Testis (tissue), 3 donors: ENCODE measurements around the gene ADAM12. TPM values are rescaled to one million over a fixed set of nuclear protein-coding genes. Genes with fewer than 3 reads are reported as not detected.
"Not testable (repeated sequence)": the region's sequence is repeated elsewhere in the genome, so short reads cannot be mapped to it uniquely, and the experiment has no call there.

Source experiments
- DNase-seq: peaks from one replicate; pipeline ENCODE4 v3.0.0-alpha.2; 2019
- H3K27ac ChIP-seq, 2 donors: fragments of 200-600 bp; sonication (generic); one replicate each; pipeline ENCODE4 v1.5.1; 2019
- H3K27me3 ChIP-seq: fragments of 200-600 bp; sonication (generic); one replicate; pipeline ENCODE4 v1.5.1; 2019
- H3K36me3 ChIP-seq: fragments of 200-600 bp; sonication (generic); one replicate; pipeline ENCODE4 v1.5.1; 2017; ENCODE audit warnings: low read depth; ENCODE audit errors: missing control alignments
- H3K4me1 ChIP-seq: fragments of 200-600 bp; sonication (generic); one replicate; pipeline ENCODE4 v1.5.1; 2019
- H3K4me3 ChIP-seq, 2 donors: fragments of 200-600 bp; sonication (generic); one replicate each; pipeline ENCODE4 v1.5.1; 2017 to 2019
- H3K9me3 ChIP-seq: fragments of 200-600 bp; sonication (generic); one replicate; pipeline ENCODE4 v1.5.1; 2017
- POLR2A ChIP-seq: fragments of 450-650 bp; IDR thresholded peaks from one replicate; pipeline ENCODE4 v1.6.1; 2017; ENCODE audit warnings: antibody characterized with exemption, mild to moderate bottlenecking, moderate library complexity
- WGBS, 2 donors: methylation state at CpG; one replicate each; pipeline ENCODE4 v1.1.5; 2018; 5-methylcytosine and 5-hydroxymethylcytosine counted together
- intact Hi-C: fragments of 100-400 bp; cut with DNase I; formaldehyde crosslinking; loops from one replicate; pipeline ENCODE4 v1.15.1; 2023; ENCODE audit warnings: low total_unique reads
- polyA plus RNA-seq: library from polyadenylated mRNA; stranded (reverse); fragments of 350-450 nt; fragmentation: Illumina TruSeq; extraction: RNeasy Lipid Tissue Mini Kit (QIAGEN cat#74804); gene quantifications from one replicate; pipeline ENCODE4 v1.2.3, GENCODE V29; 2014; ENCODE audit warnings: low read depth, low replicate concordance; ENCODE audit not compliant: insufficient read depth
- total RNA-seq, 2 donors: library from RNA; depleted of rRNA; stranded (reverse); fragments of >200 nt; gene quantifications; one replicate each; pipeline ENCODE4 v1.2.3, GENCODE V29; 2016
- TF ChIP-seq, protein P1 (sequence below), 3 experiments: fragments of 450-650 bp in 2 of 3; fragments of 200-600 bp in 1 of 3; sonication (generic) in 1 of 3; IDR thresholded peaks; one replicate each; pipeline ENCODE4 v1.5.1; 2016 to 2019; ENCODE audit warnings: antibody characterized with exemption in 3 of 3, mild to moderate bottlenecking in 2 of 3, moderate library complexity in 1 of 3

Gene ADAM12
- total and polyA plus RNA-seq, 3 donors from 2014 or later: 2.8 to 9.2 (median 6.1) TPM

DNA sequence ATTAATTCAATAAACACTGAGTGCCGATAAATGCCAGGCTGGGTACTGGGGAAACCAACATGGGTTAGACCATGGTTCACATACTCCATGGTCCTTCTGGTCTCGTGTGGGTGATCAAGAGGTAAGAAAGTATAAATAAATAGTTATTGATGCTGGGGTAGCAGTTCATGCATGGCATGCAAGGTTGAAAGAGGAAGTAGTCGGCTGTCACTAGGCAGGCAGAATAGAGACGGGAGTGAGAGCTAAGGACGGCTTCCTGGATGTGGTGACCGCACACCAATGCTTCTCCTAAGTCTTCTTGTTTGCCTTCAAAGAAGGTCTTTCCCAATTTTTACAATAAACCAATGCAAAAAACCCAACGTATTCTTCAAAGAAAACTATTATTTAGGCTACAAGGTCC is 208.6 kb downstream of the ADAM12 start:
- no peaks in the 10 kb centered on the region for H3K9me3 ChIP-seq
- H3K27me3 ChIP-seq: no peaks in the 10 kb centered on the region
- no peaks in the 10 kb centered on the region for H3K36me3 ChIP-seq
- H3K4me3 ChIP-seq: no peak overlapping the region
- TF ChIP-seq, protein P1, sequence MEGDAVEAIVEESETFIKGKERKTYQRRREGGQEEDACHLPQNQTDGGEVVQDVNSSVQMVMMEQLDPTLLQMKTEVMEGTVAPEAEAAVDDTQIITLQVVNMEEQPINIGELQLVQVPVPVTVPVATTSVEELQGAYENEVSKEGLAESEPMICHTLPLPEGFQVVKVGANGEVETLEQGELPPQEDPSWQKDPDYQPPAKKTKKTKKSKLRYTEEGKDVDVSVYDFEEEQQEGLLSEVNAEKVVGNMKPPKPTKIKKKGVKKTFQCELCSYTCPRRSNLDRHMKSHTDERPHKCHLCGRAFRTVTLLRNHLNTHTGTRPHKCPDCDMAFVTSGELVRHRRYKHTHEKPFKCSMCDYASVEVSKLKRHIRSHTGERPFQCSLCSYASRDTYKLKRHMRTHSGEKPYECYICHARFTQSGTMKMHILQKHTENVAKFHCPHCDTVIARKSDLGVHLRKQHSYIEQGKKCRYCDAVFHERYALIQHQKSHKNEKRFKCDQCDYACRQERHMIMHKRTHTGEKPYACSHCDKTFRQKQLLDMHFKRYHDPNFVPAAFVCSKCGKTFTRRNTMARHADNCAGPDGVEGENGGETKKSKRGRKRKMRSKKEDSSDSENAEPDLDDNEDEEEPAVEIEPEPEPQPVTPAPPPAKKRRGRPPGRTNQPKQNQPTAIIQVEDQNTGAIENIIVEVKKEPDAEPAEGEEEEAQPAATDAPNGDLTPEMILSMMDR (IDR thresholded peaks at IDR 0.05): no peak
- TF ChIP-seq POLR2A: no peak
- intact Hi-C loops: no loop called here
- H3K4me1 ChIP-seq: peaks cover 7% of the 10 kb centered on the region
- no peak for DNase-seq
- WGBS, 2 donors: 91 to 92% methylated on average over 7 of the region's 7 CpGs
- H3K27ac ChIP-seq: no peak overlapping the region

DNA sequence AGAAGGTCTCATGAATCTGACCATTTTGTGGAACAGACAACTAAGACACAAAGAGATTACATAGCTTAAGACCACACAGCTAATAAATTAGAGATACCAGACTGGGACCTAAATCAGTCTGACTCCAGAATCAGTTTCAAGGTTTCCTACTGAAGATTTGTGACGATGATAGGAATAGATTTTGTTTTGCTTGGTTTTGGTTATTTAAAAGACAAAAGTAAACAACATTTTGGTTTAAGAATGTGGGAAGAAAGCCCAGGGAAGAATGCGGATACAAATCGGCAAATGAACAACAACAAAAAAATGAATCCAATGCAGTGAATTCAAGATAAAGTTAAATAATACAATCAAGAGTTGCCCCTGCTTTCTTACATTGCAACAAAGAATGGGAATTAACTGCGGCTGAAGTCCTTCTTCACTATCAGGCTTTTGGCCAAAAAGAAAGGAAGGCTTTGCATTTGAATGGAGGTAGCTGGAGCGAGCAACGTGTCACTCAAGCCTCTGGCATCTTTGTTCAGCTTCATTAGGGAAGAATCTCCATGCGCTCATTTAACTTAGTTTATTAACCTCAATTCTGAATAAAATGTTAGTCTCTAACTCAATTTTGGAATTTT is 210.8 kb downstream of the ADAM12 start:
- 62 to 70% methylated on average over 7 of the region's 7 CpGs for WGBS, 2 donors
- DNase-seq: no peak

DNA sequence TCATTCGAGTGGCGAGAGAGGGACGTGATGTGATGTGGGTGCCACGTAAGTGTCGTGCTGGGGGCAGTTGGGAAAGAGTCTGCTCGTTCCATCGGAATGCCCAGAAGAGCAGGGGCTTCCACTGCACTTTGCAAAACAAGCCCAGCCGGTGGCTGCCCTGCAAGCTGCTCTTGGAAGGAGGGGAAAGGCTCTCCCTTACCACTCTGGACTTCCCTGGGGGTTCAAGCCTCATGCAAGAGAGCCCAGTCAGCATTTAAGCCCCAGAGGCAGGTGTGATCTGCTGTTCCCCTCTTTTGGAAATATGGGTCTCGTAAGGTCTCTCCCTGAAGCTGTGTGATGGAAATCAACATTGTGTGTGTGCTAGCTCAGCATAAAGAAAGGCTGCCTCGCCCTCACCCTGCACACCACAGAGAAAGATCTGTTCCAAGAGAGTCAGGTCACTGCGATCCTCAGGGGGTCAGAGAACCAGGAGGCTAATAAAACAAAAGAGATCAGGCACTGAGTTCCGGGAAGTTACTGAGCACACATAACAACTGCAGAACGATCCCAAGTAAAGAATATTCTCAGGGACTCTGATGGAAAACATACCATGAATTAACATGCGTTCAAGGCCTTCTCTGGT is 212.5 kb downstream of the ADAM12 start:
- 60 to 77% methylated on average over 13 to 14 of the region's 14 CpGs for WGBS, 2 donors
- no peaks in the 10 kb centered on the region for H3K9me3 ChIP-seq
- intact Hi-C loops: no loop called here
- TF ChIP-seq POLR2A: no peak
- TF ChIP-seq, protein P1 (IDR thresholded peaks at IDR 0.05): no peak
- no peak overlapping the region for H3K4me3 ChIP-seq
- peak; percentile 27 for DNase-seq
- H3K4me1 ChIP-seq: peaks cover 7% of the 10 kb centered on the region
- H3K27ac ChIP-seq: no peak overlapping the region
- H3K36me3 ChIP-seq: no peaks in the 10 kb centered on the region
- no peaks in the 10 kb centered on the region for H3K27me3 ChIP-seq

More for the DNA sequence above, 210.8 kb downstream of the ADAM12 start:
- H3K36me3 ChIP-seq: no peaks in the 10 kb centered on the region
- no peaks in the 10 kb centered on the region for H3K27me3 ChIP-seq
- H3K27ac ChIP-seq: no peak overlapping the region
- peaks cover 7% of the 10 kb centered on the region for H3K4me1 ChIP-seq
- TF ChIP-seq, protein P1 (IDR thresholded peaks at IDR 0.05): no peak
- TF ChIP-seq POLR2A: no peak
- H3K9me3 ChIP-seq: no peaks in the 10 kb centered on the region
- no peak overlapping the region for H3K4me3 ChIP-seq
- intact Hi-C loops: no loop called here

DNA sequence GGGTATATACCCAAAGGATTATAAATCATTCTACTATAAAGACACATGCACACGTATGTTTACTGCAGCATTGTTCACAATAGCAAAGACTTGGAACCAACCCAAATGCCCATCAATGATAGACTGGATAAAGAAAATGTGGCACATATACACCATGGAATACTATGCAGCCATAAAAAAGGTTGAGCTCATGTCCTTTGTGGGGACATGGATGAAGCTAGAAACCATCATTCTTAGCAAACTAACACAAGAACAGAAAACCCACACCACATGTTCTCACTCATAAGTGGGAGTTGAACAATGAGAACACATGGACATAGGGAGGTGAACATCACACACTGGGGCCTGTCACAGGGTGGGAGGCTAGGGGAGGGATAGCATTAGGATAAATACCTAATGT is 215.5 kb downstream of the ADAM12 start:
- 40 to 86% methylated on average over 1 of the region's 1 CpG for WGBS, 2 donors

DNA sequence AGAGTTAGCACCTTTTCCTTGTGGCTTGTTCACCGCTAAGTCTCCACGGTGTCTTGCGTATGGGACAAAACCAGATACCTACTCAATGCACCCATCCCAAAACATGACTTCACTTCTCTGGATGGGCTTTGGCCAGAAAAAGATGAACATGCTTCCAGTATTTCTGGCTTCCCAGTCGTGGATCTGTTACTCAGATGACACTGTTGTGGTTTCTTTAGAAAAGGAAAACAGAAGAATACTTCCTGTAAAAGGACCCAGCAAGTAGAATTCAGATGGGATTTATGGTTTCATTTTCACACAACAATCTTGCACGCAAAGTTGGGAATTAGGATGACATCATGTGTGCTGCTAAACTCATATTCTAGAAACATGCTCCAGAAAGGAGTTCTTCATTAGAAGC is 216.7 kb downstream of the ADAM12 start:
- WGBS, 2 donors: 72 to 85% methylated on average over 5 of the region's 5 CpGs
- DNase-seq: no peak
- peak overlapping the region in 1 of 2 donors; percentile 50 for H3K27ac ChIP-seq
- no peak for TF ChIP-seq POLR2A
- TF ChIP-seq, protein P1 (IDR thresholded peaks at IDR 0.05): no peak
- no peaks in the 10 kb centered on the region for H3K27me3 ChIP-seq
- H3K4me1 ChIP-seq: peaks cover 3% of the 10 kb centered on the region
- no peak overlapping the region for H3K4me3 ChIP-seq
- intact Hi-C loops: no loop called here
- H3K9me3 ChIP-seq: no peaks in the 10 kb centered on the region
- no peaks in the 10 kb centered on the region for H3K36me3 ChIP-seq

More for the DNA sequence above, 215.5 kb downstream of the ADAM12 start:
- intact Hi-C loops, DNase-seq, H3K4me1 ChIP-seq, H3K36me3 ChIP-seq, H3K27me3 ChIP-seq, H3K27ac ChIP-seq, H3K4me3 ChIP-seq, H3K9me3 ChIP-seq: not testable (repeated sequence)
